ENCODE measurements around the gene LCORL. TPM values are rescaled to one million over a fixed set of nuclear protein-coding genes. Genes with fewer than 3 reads are reported as not detected.

LCORL gene
- total RNA-seq, 1 experiment from 2014 or later = 18.0 TPM

- Histone ChIP-seq H3K27ac (ENCODE audit: low read depth, low read length) (no peak overlapping the region), H2AFZ (ENCODE audit: low read depth, low read length, poor library complexity, severe bottlenecking) (no peak overlapping the region), H3K9me2 (ENCODE audit: insufficient read depth) (no peaks in the 10 kb centered on the region), H3K4me3 (replicated peaks in 1 of 2; ENCODE audit: low read depth in 1 of 2, low read length in 2 of 2) (no peak overlapping the region), H3K9me3 (ENCODE audit: control insufficient read depth in 1 of 2, insufficient read depth in 1 of 2, low read depth in 1 of 2, low read length in 2 of 2) (no peaks in the 10 kb centered on the region), H3K4me1 (ENCODE audit: control insufficient read depth in 1 of 2, insufficient read depth in 2 of 2, low read length in 2 of 2) (no peaks in the 10 kb centered on the region), H4K20me1 (ENCODE audit: insufficient read depth) (peaks cover 5% of the 10 kb centered on the region; the same call in 1 of the 2 replicates), H3K79me2 (ENCODE audit: insufficient read depth, low read length) (peaks cover 13% of the 10 kb centered on the region), H3K4me2 (ENCODE audit: low read length) (no peak overlapping the region), H3K9ac (ENCODE audit: low read length) (no peak overlapping the region), H3K36me3 (ENCODE audit: control insufficient read depth in 1 of 2, insufficient read depth in 2 of 2, low read length in 2 of 2) (peaks cover 0 to 4% of the 10 kb centered on the region in 2 experiments; a peak in 1 of 4 replicates), H3K27me3 (ENCODE audit: insufficient read depth, low read length) (no peaks in the 10 kb centered on the region)
- no peak for TF ChIP-seq TCF7L2 (IDR thresholded peaks at IDR 0.05; ENCODE audit: borderline replicate concordance, extremely low read depth, insufficient read depth, insufficient read length)
- no peak for TF ChIP-seq ZNF274 (IDR thresholded peaks at IDR 0.05; ENCODE audit: low read depth, low read length)
- intact Hi-C loops (cut with micrococcal nuclease) = no loop called here
- no TSS peak for BruUV-seq (replicated peaks)
- CTCF ChIA-PET = no interaction called here
- RAD21 ChIA-PET (ENCODE audit: low non-redundant PET in 1 of 2, low total read pairs in 2 of 2, uncharacterized antibody in 2 of 2, unreplicated experiment in 2 of 2) = no interaction called here
- DNase-seq (ENCODE audit: low read depth, low spot score) (no peak), ATAC-seq (no peak)
- POLR2A ChIA-PET = no interaction called here
Observed at GRCh38 chr4:17961249-17961648, 60.3 kb downstream of the LCORL start.

GRCh38 chr4:17958181-17958580 is 63.4 kb downstream of the LCORL start:
- Histone ChIP-seq H3K9ac (ENCODE audit: low read length) (no peak overlapping the region), H3K79me2 (ENCODE audit: insufficient read depth, low read length) (no peaks in the 10 kb centered on the region; the same call in none of the 2 replicates), H3K4me3 (replicated peaks in 1 of 2; ENCODE audit: low read depth in 1 of 2, low read length in 2 of 2) (no peak overlapping the region), H4K20me1 (ENCODE audit: insufficient read depth) (no peaks in the 10 kb centered on the region), H3K4me1 (ENCODE audit: control insufficient read depth in 1 of 2, insufficient read depth in 2 of 2, low read length in 2 of 2) (no peaks in the 10 kb centered on the region), H3K9me2 (ENCODE audit: insufficient read depth) (no peaks in the 10 kb centered on the region), H3K4me2 (ENCODE audit: low read length) (no peak overlapping the region), H3K36me3 (ENCODE audit: control insufficient read depth in 1 of 2, insufficient read depth in 2 of 2, low read length in 2 of 2) (peaks cover 0 to 4% of the 10 kb centered on the region in 2 experiments; a peak in 1 of 4 replicates), H2AFZ (ENCODE audit: low read depth, low read length, poor library complexity, severe bottlenecking) (no peak overlapping the region), H3K27me3 (ENCODE audit: insufficient read depth, low read length) (no peaks in the 10 kb centered on the region), H3K27ac (ENCODE audit: low read depth, low read length) (no peak overlapping the region), H3K9me3 (ENCODE audit: control insufficient read depth in 1 of 2, insufficient read depth in 1 of 2, low read depth in 1 of 2, low read length in 2 of 2) (no peaks in the 10 kb centered on the region)
- DNase-seq (ENCODE audit: low read depth, low spot score) (no peak), ATAC-seq (no peak)
- CTCF ChIA-PET = no interaction called here
- TF ChIP-seq MAX (IDR thresholded peaks at IDR 0.05) = no peak
- TF ChIP-seq ELF1 (IDR thresholded peaks at IDR 0.05; ENCODE audit: borderline replicate concordance, low read depth) = no peak
- BruUV-seq (replicated peaks) = no TSS peak
- RAD21 ChIA-PET (ENCODE audit: low non-redundant PET in 1 of 2, low total read pairs in 2 of 2, uncharacterized antibody in 2 of 2, unreplicated experiment in 2 of 2) = no interaction called here
- POLR2A ChIA-PET = no interaction called here
- intact Hi-C loops (cut with micrococcal nuclease) = no loop called here

Data from HCT116 (cell line).